Peyer's patch (tissue), 4 donors: Measurements from ENCODE around the gene ELP5. TPM values are rescaled to one million over a fixed set of nuclear protein-coding genes. Genes with fewer than 3 reads are reported as not detected.

Source experiments
- DNase-seq, 3 donors: peaks; one replicate each; pipeline ENCODE4 v3.0.0-alpha.2; 2017 to 2019
- H3K27ac ChIP-seq, 4 donors: fragments of 200-600 bp; sonication (generic); one replicate each; pipeline ENCODE4 v1.5.1; 2016 to 2019
- H3K27me3 ChIP-seq, 2 donors: fragments of 200-600 bp; sonication (generic); one replicate each; pipeline ENCODE4 v1.5.1; 2019
- H3K36me3 ChIP-seq, 3 donors: fragments of 200-600 bp; sonication (generic); one replicate each; pipeline ENCODE4 v1.5.1; 2016 to 2019
- H3K4me1 ChIP-seq, 4 donors: fragments of 200-600 bp; sonication (generic); one replicate each; pipeline ENCODE4 v1.5.1; 2016 to 2019
- H3K4me3 ChIP-seq, 4 donors: fragments of 200-600 bp; sonication (generic); 1 replicate in 3 of 4; 2 replicates in 1 of 4; pipeline ENCODE4 v1.5.1; 2016 to 2019; ENCODE audit warnings: mild to moderate bottlenecking in 1 of 4
- H3K9me3 ChIP-seq, 4 donors: fragments of 200-600 bp; sonication (generic); one replicate each; pipeline ENCODE4 v1.5.1; 2016 to 2019; ENCODE audit warnings: mild to moderate bottlenecking in 1 of 4
- CTCF ChIP-seq, 6 experiments: fragments of 450-650 bp in 4 of 6; fragments of 200-600 bp in 2 of 6; sonication (generic) in 1 of 6; IDR thresholded peaks; one replicate each; pipeline ENCODE4 v1.5.1; 2017 to 2019; ENCODE audit warnings: antibody characterized with exemption in 6 of 6, mild to moderate bottlenecking in 3 of 6, moderate library complexity in 1 of 6
- POLR2A ChIP-seq, 2 donors: fragments of 450-650 bp; IDR thresholded peaks; one replicate each; pipeline ENCODE4 v1.5.1; 2017; ENCODE audit warnings: antibody characterized with exemption in 2 of 2, mild to moderate bottlenecking in 2 of 2, moderate library complexity in 2 of 2
- total RNA-seq, 4 donors: library from RNA; depleted of rRNA; stranded (reverse); fragments of >200 nt; gene quantifications; one replicate each; pipeline ENCODE4 v1.1.0, GENCODE V29; 2016

ELP5 gene
- total RNA-seq, 4 donors from 2014 or later = 15.1 to 75.1 (median 29.0) TPM

GRCh38 chr17:7229504-7229903 is 22.5 kb upstream of the ELP5 start:
- no peak for DNase-seq
- no peaks in the 10 kb centered on the region for H3K9me3 ChIP-seq
- no peak for TF ChIP-seq POLR2A (IDR thresholded peaks at IDR 0.05)
- H3K36me3 ChIP-seq = peaks cover 0 to 58% (median 0%) of the 10 kb centered on the region in 3 donors
- H3K4me1 ChIP-seq = peaks cover 0 to 18% (median 7%) of the 10 kb centered on the region in 4 donors
- no peaks in the 10 kb centered on the region for H3K27me3 ChIP-seq
- no peak overlapping the region for H3K4me3 ChIP-seq
- no peak overlapping the region for H3K27ac ChIP-seq

- no peaks in the 10 kb centered on the region for H3K27me3 ChIP-seq
- H3K36me3 ChIP-seq = peaks cover 0 to 54% (median 0%) of the 10 kb centered on the region in 3 donors
- no peak overlapping the region for H3K4me3 ChIP-seq
- no peaks in the 10 kb centered on the region for H3K9me3 ChIP-seq
- no peak for TF ChIP-seq CTCF (IDR thresholded peaks at IDR 0.05)
- no peak for DNase-seq
- H3K27ac ChIP-seq = no peak overlapping the region
- H3K4me1 ChIP-seq = peaks cover 0 to 36% (median 11%) of the 10 kb centered on the region in 4 donors
Measured at GRCh38 chr17:7232114-7232513, 19.9 kb upstream of the ELP5 start.

- TF ChIP-seq POLR2A (IDR thresholded peaks at IDR 0.05) = no peak
- no peak for TF ChIP-seq CTCF (IDR thresholded peaks at IDR 0.05)
- Histone ChIP-seq H3K4me3 (peak overlapping the region; percentile 76 to 91 (median 90)), H3K9me3 (no peaks in the 10 kb centered on the region), H3K4me1 (peaks cover 0 to 41% (median 11%) of the 10 kb centered on the region in 4 donors), H3K36me3 (peaks cover 0 to 41% (median 0%) of the 10 kb centered on the region in 3 donors), H3K27ac (peak overlapping the region; percentile 74 to 96 (median 90)), H3K27me3 (no peaks in the 10 kb centered on the region)
- no peak for DNase-seq
Measured at GRCh38 chr17:7233701-7234082, 18.3 kb upstream of the ELP5 start.

- DNase-seq = peak; percentile 96 to 98 (median 98)
- Histone ChIP-seq H3K36me3 (peaks cover 0 to 34% (median 0%) of the 10 kb centered on the region in 3 donors), H3K27ac (peak within 1 kb of the TSS; percentile 74 to 96 (median 90)), H3K27me3 (no peaks in the 10 kb centered on the region), H3K9me3 (no peaks in the 10 kb centered on the region), H3K4me3 (peak within 1 kb of the TSS; percentile 76 to 91 (median 90)), H3K4me1 (peaks cover 0 to 41% (median 11%) of the 10 kb centered on the region in 4 donors)
- TF ChIP-seq CTCF (IDR thresholded peaks at IDR 0.05) (peak in 1 of 6 experiments; percentile 18), POLR2A (IDR thresholded peaks at IDR 0.05) (peak; percentile 73 to 77)
Measured at GRCh38 chr17:7234083-7234951, 17.7 kb upstream of the ELP5 start, which contains the start of gene DVL2. TSS of gene DVL2 (minus strand) at chr17:7234517. CDS start at chr17:7234262, 255 bp downstream.

- H3K9me3 ChIP-seq = no peaks in the 10 kb centered on the region
- TF ChIP-seq POLR2A (IDR thresholded peaks at IDR 0.05) = no peak
- no peak for TF ChIP-seq CTCF (IDR thresholded peaks at IDR 0.05)
- H3K4me1 ChIP-seq = peaks cover 0 to 54% (median 20%) of the 10 kb centered on the region in 4 donors
- H3K27me3 ChIP-seq = no peaks in the 10 kb centered on the region
- peak overlapping the region in 2 of 4 donors; percentile 91 to 96 for H3K27ac ChIP-seq
- H3K4me3 ChIP-seq = no peak overlapping the region
- H3K36me3 ChIP-seq = peaks cover 0 to 32% (median 0%) of the 10 kb centered on the region in 3 donors
- DNase-seq = peak in 1 of 3 donors; percentile 56
Measured at GRCh38 chr17:7235693-7236665, 16.0 kb upstream of the ELP5 start.
